ENCODE results near the gene AKNA. TPM values are rescaled to one million over a fixed set of nuclear protein-coding genes. Genes with fewer than 3 reads are reported as not detected.
A peak's percentile ranks its signal among the peaks of the same experiment; 100 is the strongest.

The AKNA gene
- total RNA-seq, 3 donors from 2014 or later (not counting 1 experiment from before 2014, with no cell fraction given) = 577 to 743 (median 676) TPM

- Mint-ChIP-seq H3K4me1 (peaks cover 61 to 76% of the 10 kb centered on the region in 2 donors), H3K36me3 (peaks cover 32% of the 10 kb centered on the region), H3K27ac (peak overlapping the region; percentile 79 to 82), H3K4me3 (no peak overlapping the region), H3K9me3 (peaks cover 0 to 3% of the 10 kb centered on the region in 2 donors), H3K27me3 (ENCODE audit: low read depth in 2 of 2) (no peaks in the 10 kb centered on the region)
- no CpG with 5 or more reads among the region's 2 CpGs for WGBS (ENCODE audit: insufficient coverage)
- intact Hi-C loops (cut with micrococcal nuclease) = loop anchor here (5.0 kb wide), 1 partner anchor 843 kb away; no protein-coding TSS in a partner anchor
- H3K4me1 ChIP-seq (ENCODE audit: control insufficient read depth, insufficient read depth, low read length) = peaks cover 88% of the 10 kb centered on the region
- peak overlapping the region; percentile 100 for H3K27ac ChIP-seq (ENCODE audit: low read length)
- no peaks in the 10 kb centered on the region for H3K27me3 ChIP-seq (ENCODE audit: control insufficient read depth, insufficient read depth, low read length)
- TF ChIP-seq, protein P1, sequence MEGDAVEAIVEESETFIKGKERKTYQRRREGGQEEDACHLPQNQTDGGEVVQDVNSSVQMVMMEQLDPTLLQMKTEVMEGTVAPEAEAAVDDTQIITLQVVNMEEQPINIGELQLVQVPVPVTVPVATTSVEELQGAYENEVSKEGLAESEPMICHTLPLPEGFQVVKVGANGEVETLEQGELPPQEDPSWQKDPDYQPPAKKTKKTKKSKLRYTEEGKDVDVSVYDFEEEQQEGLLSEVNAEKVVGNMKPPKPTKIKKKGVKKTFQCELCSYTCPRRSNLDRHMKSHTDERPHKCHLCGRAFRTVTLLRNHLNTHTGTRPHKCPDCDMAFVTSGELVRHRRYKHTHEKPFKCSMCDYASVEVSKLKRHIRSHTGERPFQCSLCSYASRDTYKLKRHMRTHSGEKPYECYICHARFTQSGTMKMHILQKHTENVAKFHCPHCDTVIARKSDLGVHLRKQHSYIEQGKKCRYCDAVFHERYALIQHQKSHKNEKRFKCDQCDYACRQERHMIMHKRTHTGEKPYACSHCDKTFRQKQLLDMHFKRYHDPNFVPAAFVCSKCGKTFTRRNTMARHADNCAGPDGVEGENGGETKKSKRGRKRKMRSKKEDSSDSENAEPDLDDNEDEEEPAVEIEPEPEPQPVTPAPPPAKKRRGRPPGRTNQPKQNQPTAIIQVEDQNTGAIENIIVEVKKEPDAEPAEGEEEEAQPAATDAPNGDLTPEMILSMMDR (IDR thresholded peaks at IDR 0.05) = no peak
- H3K36me3 ChIP-seq (ENCODE audit: control insufficient read depth, insufficient read depth, low read length) = peaks cover 86% of the 10 kb centered on the region
- DNase-seq (no peak), ATAC-seq (no peak)
- H3K9me3 ChIP-seq (ENCODE audit: control insufficient read depth, insufficient read depth, low read length) = no peaks in the 10 kb centered on the region
- H3K4me3 ChIP-seq (ENCODE audit: low read length) = no peak overlapping the region
These were observed 22.6 kb downstream of the AKNA start for GRCh38 chr9:114365194-114365593.

- Histone ChIP-seq H3K4me1 (ENCODE audit: control insufficient read depth, insufficient read depth, low read length) (peaks cover 88% of the 10 kb centered on the region), H3K27me3 (ENCODE audit: control insufficient read depth, insufficient read depth, low read length) (no peaks in the 10 kb centered on the region), H3K4me3 (ENCODE audit: low read length) (no peak overlapping the region), H3K36me3 (ENCODE audit: control insufficient read depth, insufficient read depth, low read length) (peaks cover 90% of the 10 kb centered on the region), H3K27ac (ENCODE audit: low read length) (peak overlapping the region; percentile 100), H3K9me3 (ENCODE audit: control insufficient read depth, insufficient read depth, low read length) (no peaks in the 10 kb centered on the region)
- DNase-seq = no peak
- Mint-ChIP-seq H3K27ac (peak overlapping the region; percentile 79 to 82), H3K36me3 (peaks cover 32% of the 10 kb centered on the region), H3K27me3 (ENCODE audit: low read depth in 2 of 2) (no peaks in the 10 kb centered on the region), H3K4me3 (peak overlapping the region; percentile 63), H3K4me1 (peaks cover 61 to 77% of the 10 kb centered on the region in 2 donors), H3K9me3 (no peaks in the 10 kb centered on the region)
- ATAC-seq = peak in 2 of 3 donors; percentile 21 to 40
- WGBS (ENCODE audit: insufficient coverage) = 42% methylated on average over 5 of the region's 6 CpGs
- TF ChIP-seq, protein P1 (IDR thresholded peaks at IDR 0.05) = no peak
- intact Hi-C loops (cut with micrococcal nuclease) = loop anchor here (5.0 kb wide), 2 partner anchors 33 to 842 kb away; no protein-coding TSS in a partner anchor
These were observed 23.4 kb downstream of the AKNA start for GRCh38 chr9:114364134-114365041.

- WGBS (ENCODE audit: insufficient coverage) = 38% methylated on average over 2 of the region's 2 CpGs
- intact Hi-C loops (cut with micrococcal nuclease) = loop anchor here (5.0 kb wide), 1 partner anchor 34 kb away; no protein-coding TSS in a partner anchor
- peak in 2 of 3 donors; percentile 12 to 16 for ATAC-seq
These were observed 24.4 kb downstream of the AKNA start for GRCh38 chr9:114363424-114363823.

More at GRCh38 chr9:114363424-114363823, 24.4 kb downstream of the AKNA start:
- H3K9me3 ChIP-seq (ENCODE audit: control insufficient read depth, insufficient read depth, low read length) = no peaks in the 10 kb centered on the region
- peak overlapping the region; percentile 79 to 82 for H3K27ac Mint-ChIP-seq
- H3K36me3 ChIP-seq (ENCODE audit: control insufficient read depth, insufficient read depth, low read length) = peaks cover 93% of the 10 kb centered on the region
- TF ChIP-seq, protein P1 (IDR thresholded peaks at IDR 0.05) = no peak
- no peaks in the 10 kb centered on the region for H3K9me3 Mint-ChIP-seq
- H3K4me3 ChIP-seq (ENCODE audit: low read length) = no peak overlapping the region
- peak overlapping the region; percentile 63 for H3K4me3 Mint-ChIP-seq
- peaks cover 35% of the 10 kb centered on the region for H3K36me3 Mint-ChIP-seq
- no peaks in the 10 kb centered on the region for H3K27me3 ChIP-seq (ENCODE audit: control insufficient read depth, insufficient read depth, low read length)
- peaks cover 63 to 73% of the 10 kb centered on the region in 2 donors for H3K4me1 Mint-ChIP-seq
- H3K27me3 Mint-ChIP-seq (ENCODE audit: low read depth in 2 of 2) = no peaks in the 10 kb centered on the region
- DNase-seq = peak in 1 of 2 donors; percentile 65
- H3K4me1 ChIP-seq (ENCODE audit: control insufficient read depth, insufficient read depth, low read length) = peaks cover 83% of the 10 kb centered on the region
- peak overlapping the region; percentile 100 for H3K27ac ChIP-seq (ENCODE audit: low read length)

Measured in natural killer cell (primary cell).